ENCODE measurements around the gene CBLIF.

DNA sequence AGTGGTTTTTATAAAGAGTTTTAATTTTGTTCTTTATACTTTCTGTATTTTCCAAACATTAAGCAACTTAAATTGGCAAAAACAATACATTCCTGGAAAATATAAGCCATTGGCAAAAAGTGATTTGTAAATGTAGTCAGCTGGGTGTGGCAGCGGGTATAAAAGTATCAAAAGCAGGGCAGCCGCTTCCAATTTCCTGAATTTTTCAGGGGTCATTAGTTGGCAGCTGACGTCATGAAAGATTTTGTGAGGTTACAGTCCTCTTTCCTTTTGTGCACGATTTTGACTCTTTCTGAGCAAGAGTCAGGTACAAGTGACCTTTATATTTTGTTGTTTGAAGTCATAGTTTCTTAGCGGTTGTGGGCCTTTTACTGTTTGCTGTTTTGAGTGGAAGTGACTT, 33.3 kb upstream of the CBLIF start, which contains the start of gene OOSP3:
- TF ChIP-seq, protein P1, sequence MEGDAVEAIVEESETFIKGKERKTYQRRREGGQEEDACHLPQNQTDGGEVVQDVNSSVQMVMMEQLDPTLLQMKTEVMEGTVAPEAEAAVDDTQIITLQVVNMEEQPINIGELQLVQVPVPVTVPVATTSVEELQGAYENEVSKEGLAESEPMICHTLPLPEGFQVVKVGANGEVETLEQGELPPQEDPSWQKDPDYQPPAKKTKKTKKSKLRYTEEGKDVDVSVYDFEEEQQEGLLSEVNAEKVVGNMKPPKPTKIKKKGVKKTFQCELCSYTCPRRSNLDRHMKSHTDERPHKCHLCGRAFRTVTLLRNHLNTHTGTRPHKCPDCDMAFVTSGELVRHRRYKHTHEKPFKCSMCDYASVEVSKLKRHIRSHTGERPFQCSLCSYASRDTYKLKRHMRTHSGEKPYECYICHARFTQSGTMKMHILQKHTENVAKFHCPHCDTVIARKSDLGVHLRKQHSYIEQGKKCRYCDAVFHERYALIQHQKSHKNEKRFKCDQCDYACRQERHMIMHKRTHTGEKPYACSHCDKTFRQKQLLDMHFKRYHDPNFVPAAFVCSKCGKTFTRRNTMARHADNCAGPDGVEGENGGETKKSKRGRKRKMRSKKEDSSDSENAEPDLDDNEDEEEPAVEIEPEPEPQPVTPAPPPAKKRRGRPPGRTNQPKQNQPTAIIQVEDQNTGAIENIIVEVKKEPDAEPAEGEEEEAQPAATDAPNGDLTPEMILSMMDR (IDR thresholded peaks at IDR 0.05; ENCODE audit: insufficient read depth, low read length): no peak
- TF ChIP-seq, protein P2, sequence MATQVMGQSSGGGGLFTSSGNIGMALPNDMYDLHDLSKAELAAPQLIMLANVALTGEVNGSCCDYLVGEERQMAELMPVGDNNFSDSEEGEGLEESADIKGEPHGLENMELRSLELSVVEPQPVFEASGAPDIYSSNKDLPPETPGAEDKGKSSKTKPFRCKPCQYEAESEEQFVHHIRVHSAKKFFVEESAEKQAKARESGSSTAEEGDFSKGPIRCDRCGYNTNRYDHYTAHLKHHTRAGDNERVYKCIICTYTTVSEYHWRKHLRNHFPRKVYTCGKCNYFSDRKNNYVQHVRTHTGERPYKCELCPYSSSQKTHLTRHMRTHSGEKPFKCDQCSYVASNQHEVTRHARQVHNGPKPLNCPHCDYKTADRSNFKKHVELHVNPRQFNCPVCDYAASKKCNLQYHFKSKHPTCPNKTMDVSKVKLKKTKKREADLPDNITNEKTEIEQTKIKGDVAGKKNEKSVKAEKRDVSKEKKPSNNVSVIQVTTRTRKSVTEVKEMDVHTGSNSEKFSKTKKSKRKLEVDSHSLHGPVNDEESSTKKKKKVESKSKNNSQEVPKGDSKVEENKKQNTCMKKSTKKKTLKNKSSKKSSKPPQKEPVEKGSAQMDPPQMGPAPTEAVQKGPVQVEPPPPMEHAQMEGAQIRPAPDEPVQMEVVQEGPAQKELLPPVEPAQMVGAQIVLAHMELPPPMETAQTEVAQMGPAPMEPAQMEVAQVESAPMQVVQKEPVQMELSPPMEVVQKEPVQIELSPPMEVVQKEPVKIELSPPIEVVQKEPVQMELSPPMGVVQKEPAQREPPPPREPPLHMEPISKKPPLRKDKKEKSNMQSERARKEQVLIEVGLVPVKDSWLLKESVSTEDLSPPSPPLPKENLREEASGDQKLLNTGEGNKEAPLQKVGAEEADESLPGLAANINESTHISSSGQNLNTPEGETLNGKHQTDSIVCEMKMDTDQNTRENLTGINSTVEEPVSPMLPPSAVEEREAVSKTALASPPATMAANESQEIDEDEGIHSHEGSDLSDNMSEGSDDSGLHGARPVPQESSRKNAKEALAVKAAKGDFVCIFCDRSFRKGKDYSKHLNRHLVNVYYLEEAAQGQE (IDR thresholded peaks at IDR 0.05; ENCODE audit: insufficient replicate concordance, low read depth): no peak

Data from HL-60 (cell line).